Calu3 (cell line): ENCODE measurements around the gene MORN5. TPM values are rescaled to one million over a fixed set of nuclear protein-coding genes. Genes with fewer than 3 reads are reported as not detected.

Experiments used
- BruUV-seq: library from RNA; stranded (reverse); fragments of 400-500 nt; replicated peaks from 2 replicates; lab custom pipeline; 2021; lab: Mats Ljungman, UMichigan
- CTCF ChIA-PET: fragments of 300-600 bp; sonication (Branson Sonifier 250); formaldehyde crosslinking; loops from one replicate; lab custom pipeline; 2022; ENCODE audit warnings: antibody characterized with exemption; lab: Charles Lee
- DNase-seq: peaks from one replicate; pipeline ENCODE4 v3.0.0; 2022
- H3K27ac Mint-ChIP-seq: one replicate; pipeline ENCODE4 v1.8.0; 2022; ENCODE audit warnings: mixed read lengths; ENCODE audit not compliant: unreplicated experiment
- H3K27me3 Mint-ChIP-seq: one replicate; pipeline ENCODE4 v1.8.0; 2022; ENCODE audit warnings: mixed read lengths; ENCODE audit not compliant: unreplicated experiment
- H3K36me3 Mint-ChIP-seq: one replicate; pipeline ENCODE4 v1.8.0; 2022; ENCODE audit warnings: mild to moderate bottlenecking, moderate library complexity, mixed read lengths; ENCODE audit not compliant: insufficient read depth, unreplicated experiment
- H3K4me1 Mint-ChIP-seq: one replicate; pipeline ENCODE4 v1.8.0; 2022; ENCODE audit warnings: mild to moderate bottlenecking, low read depth, mixed read lengths; ENCODE audit not compliant: unreplicated experiment
- H3K4me3 Mint-ChIP-seq: one replicate; pipeline ENCODE4 v1.8.0; 2022; ENCODE audit warnings: mild to moderate bottlenecking, low read depth, moderate library complexity, mixed read lengths; ENCODE audit not compliant: unreplicated experiment
- H3K9me3 Mint-ChIP-seq: one replicate; pipeline ENCODE4 v1.8.0; 2022; ENCODE audit warnings: low read depth, mixed read lengths; ENCODE audit not compliant: unreplicated experiment
- intact Hi-C: fragments of 100-400 bp; cut with micrococcal nuclease; formaldehyde crosslinking; loops from one replicate; pipeline ENCODE4 v1.10.0; 2022; ENCODE audit not compliant: unreplicated experiment
- microRNA-seq: library from miRNA; unstranded; fragments of <30 nt; microRNA quantifications from one replicate; pipeline ENCODE4 v1.2.0, GENCODE V29; 2022
- total RNA-seq: library from RNA; stranded (reverse); gene quantifications from 2 replicates; pipeline ENCODE4 v1.2.3, GENCODE V29; 2022
- TF ChIP-seq, protein P1 (sequence below): fragments of 200-600 bp; IDR thresholded peaks from one replicate; pipeline ENCODE4 v1.8.0; 2022; ENCODE audit warnings: antibody characterized with exemption; ENCODE audit not compliant: unreplicated experiment

MORN5 gene
- total RNA-seq, 1 experiment from 2014 or later, result not detected

GRCh38 chr9:122244349-122244748, 84.6 kb downstream of the MORN5 start:
- BruUV-seq, result no TSS peak
- Mint-ChIP-seq H3K4me1 (no peaks in the 10 kb centered on the region), H3K36me3 (peaks cover 4% of the 10 kb centered on the region), H3K4me3 (no peak overlapping the region), H3K27me3 (no peaks in the 10 kb centered on the region), H3K9me3 (no peaks in the 10 kb centered on the region), H3K27ac (no peak overlapping the region)
- DNase-seq, result no peak
- CTCF ChIA-PET, result no interaction called here
- TF ChIP-seq, protein P1, sequence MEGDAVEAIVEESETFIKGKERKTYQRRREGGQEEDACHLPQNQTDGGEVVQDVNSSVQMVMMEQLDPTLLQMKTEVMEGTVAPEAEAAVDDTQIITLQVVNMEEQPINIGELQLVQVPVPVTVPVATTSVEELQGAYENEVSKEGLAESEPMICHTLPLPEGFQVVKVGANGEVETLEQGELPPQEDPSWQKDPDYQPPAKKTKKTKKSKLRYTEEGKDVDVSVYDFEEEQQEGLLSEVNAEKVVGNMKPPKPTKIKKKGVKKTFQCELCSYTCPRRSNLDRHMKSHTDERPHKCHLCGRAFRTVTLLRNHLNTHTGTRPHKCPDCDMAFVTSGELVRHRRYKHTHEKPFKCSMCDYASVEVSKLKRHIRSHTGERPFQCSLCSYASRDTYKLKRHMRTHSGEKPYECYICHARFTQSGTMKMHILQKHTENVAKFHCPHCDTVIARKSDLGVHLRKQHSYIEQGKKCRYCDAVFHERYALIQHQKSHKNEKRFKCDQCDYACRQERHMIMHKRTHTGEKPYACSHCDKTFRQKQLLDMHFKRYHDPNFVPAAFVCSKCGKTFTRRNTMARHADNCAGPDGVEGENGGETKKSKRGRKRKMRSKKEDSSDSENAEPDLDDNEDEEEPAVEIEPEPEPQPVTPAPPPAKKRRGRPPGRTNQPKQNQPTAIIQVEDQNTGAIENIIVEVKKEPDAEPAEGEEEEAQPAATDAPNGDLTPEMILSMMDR, result no peak
- intact Hi-C loops, result no loop called here

DNA sequence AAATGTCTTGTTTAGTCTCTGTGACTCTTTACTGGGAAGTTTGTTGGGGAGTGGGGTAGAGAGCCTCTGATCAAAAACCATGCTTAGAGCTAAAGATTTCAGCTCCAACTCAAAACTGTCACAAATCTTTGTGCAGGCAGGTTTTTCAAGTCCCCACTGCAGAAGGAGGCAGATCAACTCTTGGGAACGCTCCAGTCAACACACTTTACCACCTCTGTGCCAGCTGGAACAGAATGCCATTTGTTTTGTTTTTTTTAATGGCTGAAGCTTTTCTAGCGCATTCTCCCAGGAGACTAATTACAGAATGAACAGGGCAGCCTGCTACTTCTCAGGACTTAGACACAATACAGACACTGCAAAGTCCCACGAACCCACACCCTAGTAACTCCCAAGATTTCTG, 87.0 kb downstream of the MORN5 start:
- TF ChIP-seq, protein P1, result no peak
- Mint-ChIP-seq H3K36me3 (peaks cover under 1% of the 10 kb centered on the region), H3K27ac (no peak overlapping the region), H3K4me3 (no peak overlapping the region), H3K9me3 (no peaks in the 10 kb centered on the region), H3K27me3 (no peaks in the 10 kb centered on the region), H3K4me1 (no peaks in the 10 kb centered on the region)
- no peak for DNase-seq
- CTCF ChIA-PET, result no interaction called here
- intact Hi-C loops, result no loop called here
- BruUV-seq, result no TSS peak

DNA sequence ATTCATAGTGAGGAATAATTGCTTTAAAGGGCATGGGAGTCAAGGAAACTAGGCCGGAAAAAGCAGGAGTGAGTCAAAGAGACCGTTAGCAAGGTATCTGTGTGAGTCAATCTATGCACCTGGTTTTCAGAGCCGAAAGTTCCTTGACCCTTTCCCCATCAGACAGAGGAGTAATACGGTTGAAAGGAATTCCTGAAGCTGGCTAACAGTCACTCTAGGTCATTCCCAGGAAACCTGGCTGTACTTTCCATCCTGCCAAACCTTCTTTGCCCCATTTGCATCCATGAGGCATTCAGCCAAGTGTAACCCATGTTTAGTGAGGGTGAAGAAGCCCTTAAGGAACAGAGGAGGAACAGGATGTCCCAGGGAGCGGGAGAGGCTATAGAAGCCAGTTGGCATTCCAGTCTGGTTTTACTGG, 88.7 kb downstream of the MORN5 start:
- TF ChIP-seq, protein P1, result no peak
- Mint-ChIP-seq H3K27me3 (no peaks in the 10 kb centered on the region), H3K9me3 (no peaks in the 10 kb centered on the region), H3K4me3 (no peak overlapping the region), H3K36me3 (no peaks in the 10 kb centered on the region), H3K4me1 (no peaks in the 10 kb centered on the region), H3K27ac (no peak overlapping the region)
- intact Hi-C loops, result no loop called here
- CTCF ChIA-PET, result no interaction called here
- BruUV-seq, result no TSS peak
- DNase-seq, result no peak

Small RNAs within 50 kb of the gene (microRNA-seq; reads per million reads assigned to microRNA genes)
- not detected for gene MIR4478

Other genes starting within 250 kb of the MORN5 start
- 10.4 and 10.5 TPM in 2 replicates for gene TTLL11, start 66.6 kb upstream of the MORN5 start, total RNA-seq
- 33.5 and 38.8 TPM in 2 replicates for gene NDUFA8, start 129 bp upstream of the MORN5 start, total RNA-seq
- gene LHX6, start 69.0 kb downstream of the MORN5 start, total RNA-seq, result 0.97 TPM in 1 of 2 replicates, not detected in the other
- 13.1 and 14.1 TPM in 2 replicates for gene RBM18, start 104.9 kb downstream of the MORN5 start, total RNA-seq
- 45.7 and 47.1 TPM in 2 replicates for gene MRRF, start 105.0 kb downstream of the MORN5 start, total RNA-seq
- 0.66 and 0.71 TPM in 2 replicates for gene PTGS1, start 211.1 kb downstream of the MORN5 start, total RNA-seq